Stomach (tissue), 9 donors: ENCODE results near the gene ZBTB37. TPM values are rescaled to one million over a fixed set of nuclear protein-coding genes. Genes with fewer than 3 reads are reported as not detected.
"Not testable (repeated sequence)": the region's sequence is repeated elsewhere in the genome, so short reads cannot be mapped to it uniquely, and the experiment has no call there.

Source experiments
- DNase-seq, 2 donors: peaks; one replicate each; pipeline versions ENCODE4 v3.0.0 to v3.0.0-alpha.2; 2013 to 2019
- H3K27ac ChIP-seq, 5 donors: fragments of 200-600 bp in 4 of 5; sonication (generic) in 4 of 5; one replicate each; pipeline ENCODE4 v1.5.1; 2013 to 2019; ENCODE audit warnings: mild to moderate bottlenecking in 1 of 5, moderate library complexity in 1 of 5
- H3K27me3 ChIP-seq, 3 donors: fragments of 200-600 bp; sonication (generic); one replicate each; pipeline ENCODE4 v1.5.1; 2017 to 2019; ENCODE audit warnings: mixed run types in 1 of 3
- H3K36me3 ChIP-seq, 4 donors: fragments of 200-600 bp; sonication (generic); 1 replicate in 3 of 4; 2 replicates in 1 of 4; pipeline ENCODE4 v1.5.1; 2016 to 2019
- H3K4me1 ChIP-seq, 4 donors: fragments of 200-600 bp; sonication (generic); one replicate each; pipeline ENCODE4 v1.5.1; 2016 to 2019
- H3K4me3 ChIP-seq, 4 donors: fragments of 200-600 bp; sonication (generic) in 3 of 4; one replicate each; pipeline ENCODE4 v1.5.1; 2016 to 2019; ENCODE audit warnings: mild to moderate bottlenecking in 1 of 4
- H3K9me3 ChIP-seq, 4 donors: fragments of 200-600 bp; sonication (generic); one replicate each; pipeline ENCODE4 v1.5.1; 2016 to 2019
- CTCF ChIP-seq, 7 experiments: fragments of 450-650 bp in 4 of 7; fragments of 200-600 bp in 3 of 7; sonication (generic) in 3 of 7; IDR thresholded peaks; one replicate each; pipeline ENCODE4 v1.5.1; 2016 to 2019; ENCODE audit warnings: antibody characterized with exemption in 7 of 7, control low read depth in 2 of 7, mild to moderate bottlenecking in 1 of 7
- EP300 ChIP-seq: sonication (generic); formaldehyde crosslinking; IDR thresholded peaks from one replicate; pipeline ENCODE4 v1.6.1; 2017; ENCODE audit warnings: antibody characterized with exemption
- POLR2A ChIP-seq, 4 donors: fragments of 450-650 bp; IDR thresholded peaks; one replicate each; pipeline ENCODE4 v1.6.1; 2016; ENCODE audit warnings: antibody characterized with exemption in 4 of 4, control low read depth in 2 of 4, mild to moderate bottlenecking in 1 of 4, moderate library complexity in 1 of 4
- POLR2AphosphoS5 ChIP-seq, 3 donors: sonication (generic); formaldehyde crosslinking; IDR thresholded peaks; one replicate each; pipeline ENCODE4 v1.6.1; 2016; ENCODE audit warnings: antibody characterized with exemption in 3 of 3
- WGBS, 5 donors: extraction: QIAGEN DNeasy Blood & Tissue Kit in 3 of 5; methylation state at CpG; one replicate each; pipeline versions ENCODE4 v1.1.5 to v1.1.7; 2013 to 2018; 5-methylcytosine and 5-hydroxymethylcytosine counted together
- intact Hi-C: fragments of 100-400 bp; cut with DNase I; formaldehyde crosslinking; loops from one replicate; pipeline ENCODE4 v1.15.1; 2023; ENCODE audit warnings: low total_unique reads
- polyA plus RNA-seq, 3 donors: library from polyadenylated mRNA; stranded (reverse); fragments of 200-250 nt; gene quantifications; one replicate each; pipeline ENCODE4 v1.2.3, GENCODE V29; 2013
- total RNA-seq, 5 donors: library from RNA; depleted of rRNA; stranded (reverse); fragments of >200 nt; gene quantifications; one replicate each; pipeline versions ENCODE4 v1.1.0 to v1.2.3, GENCODE V29; 2014 to 2016
- donor health status: healthy with polysubstance abuse.
- donor health status: Bipolar disorder and iron deficiency.
- donor health status: healthy.

The ZBTB37 gene
- total and polyA plus RNA-seq, 8 donors, result 0.29 to 62.9 (median 5.6) TPM

- H3K9me3 ChIP-seq, result no peaks in the 10 kb centered on the region
- H3K36me3 ChIP-seq, result peaks cover 6 to 39% (median 34%) of the 10 kb centered on the region in 4 donors
- 70 to 74% (median 71%) methylated on average over 15 of the region's 15 CpGs for WGBS, 5 donors
- intact Hi-C loops, result no loop called here
- H3K27me3 ChIP-seq, result no peaks in the 10 kb centered on the region
- TF ChIP-seq CTCF (IDR thresholded peaks at IDR 0.05) (no peak), POLR2AphosphoS5 (IDR thresholded peaks at IDR 0.05) (peak in 2 of 3 donors; percentile 40 to 43)
- H3K27ac ChIP-seq, result peak overlapping the region; percentile 19 to 98 (median 95)
- peaks cover 13 to 54% (median 36%) of the 10 kb centered on the region in 4 donors for H3K4me1 ChIP-seq
- peak; percentile 40 to 54 for DNase-seq
- peak overlapping the region in 1 of 4 donors; percentile 2 for H3K4me3 ChIP-seq
These were observed 2.3 kb downstream of the ZBTB37 start for GRCh38 chr1:173870252-173871075.

GRCh38 chr1:173871091-173871490 is 2.9 kb downstream of the ZBTB37 start:
- 75 to 90% (median 76%) methylated on average over 5 of the region's 5 CpGs for WGBS, 5 donors
- H3K27me3 ChIP-seq, result no peaks in the 10 kb centered on the region

GRCh38 chr1:173871500-173871899 is 3.3 kb downstream of the ZBTB37 start:
- DNase-seq, result no peak
- 45 to 92% (median 88%) methylated on average over 2 of the region's 2 CpGs for WGBS, 5 donors
- Histone ChIP-seq H3K4me1 (peaks cover 4 to 44% (median 27%) of the 10 kb centered on the region in 4 donors), H3K4me3 (no peak overlapping the region), H3K9me3 (no peaks in the 10 kb centered on the region), H3K27me3 (no peaks in the 10 kb centered on the region), H3K36me3 (peaks cover 2 to 39% (median 34%) of the 10 kb centered on the region in 4 donors), H3K27ac (no peak overlapping the region)
- intact Hi-C loops, result no loop called here
- TF ChIP-seq POLR2AphosphoS5 (IDR thresholded peaks at IDR 0.05) (no peak), CTCF (IDR thresholded peaks at IDR 0.05) (no peak), EP300 (no peak), POLR2A (IDR thresholded peaks at IDR 0.05) (no peak)

More at GRCh38 chr1:173871091-173871490, 2.9 kb downstream of the ZBTB37 start:
- Histone ChIP-seq H3K36me3 (peaks cover 5 to 39% (median 34%) of the 10 kb centered on the region in 4 donors), H3K9me3 (no peaks in the 10 kb centered on the region), H3K27ac (peak overlapping the region in 2 of 5 donors; percentile 94 to 98), H3K4me1 (peaks cover 8 to 48% (median 31%) of the 10 kb centered on the region in 4 donors), H3K4me3 (no peak overlapping the region)
- DNase-seq, result no peak
- no peak for TF ChIP-seq CTCF (IDR thresholded peaks at IDR 0.05)
- intact Hi-C loops, result no loop called here

- WGBS, 5 donors, result 74 to 81% (median 78%) methylated on average over 5 of the region's 5 CpGs
- H3K27me3 ChIP-seq, result no peaks in the 10 kb centered on the region
- peaks cover 0 to 65% (median 59%) of the 10 kb centered on the region in 4 donors for H3K36me3 ChIP-seq
- no peak overlapping the region for H3K4me3 ChIP-seq
- H3K4me1 ChIP-seq, result peaks cover 0 to 8% (median 2%) of the 10 kb centered on the region in 4 donors
- H3K9me3 ChIP-seq, result no peaks in the 10 kb centered on the region
- intact Hi-C loops, result no loop called here
- no peak overlapping the region for H3K27ac ChIP-seq
- DNase-seq, result no peak
- TF ChIP-seq EP300 (no peak), POLR2A (IDR thresholded peaks at IDR 0.05) (no peak), POLR2AphosphoS5 (IDR thresholded peaks at IDR 0.05) (no peak)
These were observed 8.6 kb downstream of the ZBTB37 start for GRCh38 chr1:173876732-173877131.

GRCh38 chr1:173878251-173878650 is 10.1 kb downstream of the ZBTB37 start:
- Histone ChIP-seq H3K9me3 (no peaks in the 10 kb centered on the region), H3K36me3 (peaks cover 0 to 63% (median 57%) of the 10 kb centered on the region in 4 donors)
- TF ChIP-seq POLR2A (IDR thresholded peaks at IDR 0.05) (no peak), EP300 (no peak), CTCF (IDR thresholded peaks at IDR 0.05) (no peak), POLR2AphosphoS5 (IDR thresholded peaks at IDR 0.05) (no peak)

GRCh38 chr1:173881117-173881516 is 12.9 kb downstream of the ZBTB37 start:
- H3K27me3 ChIP-seq, intact Hi-C loops, DNase-seq, H3K4me1 ChIP-seq, H3K9me3 ChIP-seq, H3K27ac ChIP-seq, H3K4me3 ChIP-seq: not testable (repeated sequence)
- H3K36me3 ChIP-seq, result peaks cover 7 to 49% (median 43%) of the 10 kb centered on the region in 4 donors
- 78 to 91% (median 89%) methylated on average over 4 of the region's 4 CpGs for WGBS, 5 donors

More at GRCh38 chr1:173878251-173878650, 10.1 kb downstream of the ZBTB37 start:
- no peak overlapping the region for H3K4me3 ChIP-seq
- no peak for DNase-seq
- H3K27me3 ChIP-seq, result no peaks in the 10 kb centered on the region
- no peaks in the 10 kb centered on the region for H3K4me1 ChIP-seq
- H3K27ac ChIP-seq, result no peak overlapping the region
- intact Hi-C loops, result no loop called here
